ENCODE results near the gene SLC49A3.
"Not testable (repeated sequence)": the region's sequence is repeated elsewhere in the genome, so short reads cannot be mapped to it uniquely, and the experiment has no call there.

The SLC49A3 gene

GRCh38 chr4:680091-680490 is 8.9 kb downstream of the SLC49A3 start:
- no peak for DNase-seq

DNA sequence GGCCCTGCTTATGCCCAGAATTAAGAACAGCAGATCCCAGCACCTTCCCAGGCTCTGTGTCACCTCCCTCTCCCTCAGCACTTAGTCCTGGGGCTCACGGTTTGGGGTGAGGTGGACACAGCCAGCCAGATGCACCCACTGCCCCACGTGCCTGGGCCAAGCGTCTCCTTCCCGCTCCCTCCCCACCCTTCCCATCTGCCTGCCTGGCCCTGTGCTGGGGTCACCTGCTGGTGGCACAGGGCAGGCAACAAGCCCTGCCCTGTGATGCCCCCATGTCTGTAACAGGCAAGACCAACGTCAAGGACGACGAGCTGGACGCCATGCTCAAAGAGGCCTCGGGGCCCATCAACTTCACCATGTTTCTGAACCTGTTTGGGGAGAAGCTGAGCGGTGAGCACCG is 9.3 kb downstream of the SLC49A3 start:
- no peak for DNase-seq

DNA sequence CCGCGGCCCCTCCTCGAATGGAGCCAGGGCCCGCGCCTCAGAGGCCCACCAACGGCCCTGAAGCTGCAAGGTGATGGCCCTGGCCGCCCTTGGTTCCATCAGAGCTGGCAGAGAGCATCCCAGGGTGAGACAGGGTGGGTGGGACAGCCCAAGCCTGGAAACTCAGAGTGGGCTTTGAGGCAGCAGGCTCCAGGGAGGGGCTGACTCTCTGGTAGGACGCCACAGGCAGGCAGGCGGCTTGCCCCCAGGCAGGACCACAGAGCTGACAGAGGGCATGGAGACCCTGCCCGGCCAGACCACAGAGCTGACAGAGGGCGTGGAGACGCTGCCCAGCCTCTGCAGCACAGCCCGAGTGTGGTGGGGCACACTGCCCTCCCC is 9.9 kb downstream of the SLC49A3 start:
- DNase-seq = no peak

DNA sequence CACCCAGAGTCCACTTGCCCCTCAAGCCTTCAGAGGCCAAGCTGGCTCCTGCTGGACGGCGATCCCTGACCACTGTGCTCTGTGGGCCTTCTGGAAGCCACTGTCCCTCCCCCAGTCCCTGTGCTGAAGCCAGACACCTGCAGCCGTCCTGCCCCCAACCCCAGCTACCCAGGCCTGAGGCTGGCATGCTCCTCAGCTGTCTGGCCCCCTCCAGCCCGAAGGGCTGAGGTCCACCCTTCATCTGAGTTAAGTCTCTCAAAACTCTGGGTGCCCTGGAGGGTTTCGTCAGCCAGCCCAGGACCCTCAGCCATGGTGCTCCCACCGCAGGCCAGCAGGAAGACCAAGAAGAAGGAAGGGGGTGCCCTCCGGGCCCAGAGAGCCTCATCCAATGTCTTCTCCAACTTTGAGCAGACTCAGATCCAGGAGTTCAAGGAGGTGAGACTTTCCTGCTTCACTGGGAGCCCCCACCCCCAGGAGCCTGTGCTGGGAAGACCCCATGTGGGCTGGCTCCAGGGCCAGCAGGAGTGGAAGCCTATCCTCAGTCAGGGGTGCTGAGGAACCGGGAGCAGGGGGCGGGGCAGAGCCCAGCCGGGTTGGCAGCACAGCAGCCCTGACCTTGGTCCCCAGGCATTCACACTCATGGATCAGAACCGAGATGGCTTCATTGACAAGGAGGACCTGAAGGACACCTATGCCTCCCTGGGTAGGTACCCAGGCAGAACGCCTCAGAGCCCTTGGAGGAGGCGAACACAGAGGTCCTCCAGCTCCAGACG is 10.4 kb downstream of the SLC49A3 start:
- DNase-seq = no peak

DNA sequence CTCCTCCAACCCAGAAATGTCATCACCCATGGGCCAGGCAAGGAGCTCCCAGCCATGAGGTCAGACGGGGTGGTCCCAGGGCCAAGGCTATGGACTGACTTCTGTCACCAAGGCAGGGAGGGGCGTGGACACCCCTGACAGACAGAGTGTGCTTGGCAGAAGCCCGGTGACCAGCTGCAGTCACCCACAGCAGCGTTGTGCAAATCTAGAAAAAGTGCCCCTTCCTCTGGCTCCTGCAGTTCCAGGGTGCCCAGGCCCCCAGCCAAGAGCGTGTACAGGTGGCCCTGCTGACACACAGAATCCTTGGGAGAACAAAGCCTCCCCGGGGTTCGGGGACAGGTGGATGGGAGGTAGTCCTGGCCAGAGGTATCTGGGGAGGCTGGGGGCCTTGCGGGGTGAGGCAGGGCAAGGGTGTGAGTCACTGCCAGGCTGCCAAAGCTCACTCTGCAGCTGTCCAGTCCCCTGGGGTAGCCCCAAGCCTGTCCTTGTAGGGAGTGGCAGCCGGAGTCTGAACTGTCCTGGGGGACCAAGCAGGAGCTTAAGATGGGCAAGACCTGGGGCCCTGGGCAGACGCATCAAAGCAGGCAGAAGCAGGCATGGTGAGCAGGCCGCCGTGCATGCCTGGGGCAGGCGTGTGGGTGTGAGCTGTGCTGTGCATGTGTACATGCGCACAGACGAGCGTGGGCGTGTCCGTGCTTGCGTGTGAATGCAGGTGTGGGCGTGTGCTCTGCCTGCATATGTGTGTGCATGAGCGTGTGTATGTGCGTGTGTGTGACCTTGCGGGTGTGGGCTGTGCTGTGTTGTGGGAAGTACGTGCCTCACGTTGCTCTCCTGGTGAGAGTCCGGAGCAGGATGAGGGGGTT is 11.3 kb downstream of the SLC49A3 start:
- DNase-seq = peak in 1 of 2 donors; percentile 53

DNA sequence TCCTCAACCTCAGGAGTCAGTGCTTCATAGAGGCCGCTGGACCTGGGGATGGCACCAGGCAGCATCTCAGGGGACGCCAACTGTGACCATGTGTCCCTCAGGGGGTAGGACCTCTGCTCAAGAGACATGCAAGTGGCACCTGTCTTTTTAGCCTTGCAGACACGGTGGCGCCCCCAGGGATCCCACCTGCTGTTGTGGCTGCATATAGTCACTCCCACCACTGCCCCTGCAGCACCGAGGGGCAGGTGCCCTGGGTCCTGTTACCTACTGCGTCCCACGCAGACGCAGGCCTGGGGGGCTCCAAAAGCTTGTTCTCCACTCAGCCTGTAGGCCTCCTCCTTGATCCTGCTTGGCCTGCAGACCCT is 12.1 kb downstream of the SLC49A3 start:
- DNase-seq = no peak

DNA sequence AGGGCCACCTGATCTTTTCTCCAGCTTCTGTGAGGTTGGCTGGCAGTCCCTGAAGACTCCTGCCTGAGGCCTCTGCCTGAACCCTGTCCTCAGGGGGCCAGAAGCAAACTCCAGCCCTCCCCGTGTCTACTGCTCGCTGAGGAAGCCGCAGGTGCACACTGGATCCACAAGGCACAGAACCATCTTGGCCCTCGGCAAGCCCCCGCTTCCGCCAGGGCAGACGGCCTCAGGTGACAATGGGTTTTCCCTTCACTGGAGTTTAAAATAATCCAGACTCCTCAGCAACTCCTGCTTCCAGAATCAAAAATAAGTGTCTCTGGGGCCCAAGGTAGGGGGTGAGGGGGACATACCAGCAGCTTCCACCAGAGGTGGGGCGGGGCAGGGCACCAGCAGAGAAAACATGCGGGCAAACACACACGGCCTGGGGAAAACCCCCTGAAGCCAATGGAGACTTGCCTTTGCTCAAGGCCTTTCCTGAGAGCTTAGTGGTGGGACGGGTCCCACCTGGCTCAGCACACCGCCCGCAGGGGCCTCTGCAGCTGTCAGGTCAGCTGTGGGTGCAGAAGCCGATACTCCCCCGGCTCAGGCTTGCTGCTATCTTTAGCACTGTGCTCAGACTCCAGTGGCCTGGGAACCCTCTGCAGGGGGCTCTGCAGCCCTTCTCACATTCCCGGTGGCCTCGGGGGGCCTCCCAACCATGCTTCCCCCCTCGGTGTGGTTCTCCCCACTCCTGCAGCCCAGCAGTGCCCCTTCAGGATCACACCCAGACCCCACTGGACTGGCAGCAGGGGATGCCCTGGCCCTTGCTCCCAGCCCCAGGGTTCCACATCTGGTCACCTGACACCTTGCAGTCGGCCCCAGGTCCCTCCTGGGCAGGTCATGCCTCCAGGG is 12.7 kb downstream of the SLC49A3 start:
- no peak for DNase-seq

- no peak for DNase-seq
Measured at GRCh38 chr4:675036-675882, 13.7 kb downstream of the SLC49A3 start.

DNA sequence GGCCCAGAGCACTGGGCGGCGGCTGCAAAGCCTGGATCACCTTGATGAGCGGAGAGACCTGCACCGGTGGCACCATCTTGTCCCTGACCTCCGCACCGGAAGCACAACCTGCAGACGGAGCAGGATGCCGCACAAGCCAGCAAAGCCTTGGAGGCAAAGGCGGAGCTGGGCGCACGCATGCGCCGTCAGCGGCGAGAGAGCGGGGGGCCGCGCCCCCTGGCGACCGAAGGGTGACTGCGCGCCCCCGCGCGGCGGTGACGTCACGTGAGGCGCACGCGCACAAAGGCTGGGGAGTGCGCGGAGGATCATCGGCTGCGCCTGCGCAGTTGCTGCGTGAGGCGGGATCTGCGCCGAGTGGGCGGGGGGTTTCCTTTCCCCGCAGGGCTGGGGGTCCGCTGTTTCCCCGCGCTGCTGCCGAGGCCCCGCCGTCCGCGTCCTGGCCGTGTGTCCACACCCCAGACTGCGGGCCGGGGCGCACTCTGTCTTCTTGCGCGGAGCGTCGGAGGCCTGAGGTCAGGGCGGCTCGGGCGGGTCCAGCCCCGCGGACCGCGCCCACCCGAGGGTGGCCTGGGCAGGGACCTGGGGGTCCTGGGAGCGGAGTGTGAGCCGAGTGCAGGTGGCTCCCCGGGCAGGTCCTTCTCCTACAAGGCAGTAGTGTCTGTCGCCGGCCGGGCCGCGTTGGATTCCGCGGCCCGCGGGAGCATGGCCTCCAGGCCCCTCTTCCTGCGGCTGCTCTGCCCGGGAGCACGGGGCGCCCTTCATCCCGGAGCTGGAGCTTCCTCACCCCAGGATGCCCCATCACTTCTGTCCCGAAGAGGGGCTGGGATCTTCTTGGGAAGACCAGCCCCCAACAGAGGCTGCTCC is 14.5 kb downstream of the SLC49A3 start, which contains the start of the genes ATP5ME and MYL5:
TSS of gene ATP5ME (minus strand) at position 105 of the 864 bp plus-strand sequence. CDS start at position 76, 29 bp downstream.
TSS of gene MYL5 (plus strand) at position 371 of the 864 bp plus-strand sequence. CDS start 3,485 bp downstream, outside the sequence.
- DNase-seq = peak; percentile 96 to 97

DNA sequence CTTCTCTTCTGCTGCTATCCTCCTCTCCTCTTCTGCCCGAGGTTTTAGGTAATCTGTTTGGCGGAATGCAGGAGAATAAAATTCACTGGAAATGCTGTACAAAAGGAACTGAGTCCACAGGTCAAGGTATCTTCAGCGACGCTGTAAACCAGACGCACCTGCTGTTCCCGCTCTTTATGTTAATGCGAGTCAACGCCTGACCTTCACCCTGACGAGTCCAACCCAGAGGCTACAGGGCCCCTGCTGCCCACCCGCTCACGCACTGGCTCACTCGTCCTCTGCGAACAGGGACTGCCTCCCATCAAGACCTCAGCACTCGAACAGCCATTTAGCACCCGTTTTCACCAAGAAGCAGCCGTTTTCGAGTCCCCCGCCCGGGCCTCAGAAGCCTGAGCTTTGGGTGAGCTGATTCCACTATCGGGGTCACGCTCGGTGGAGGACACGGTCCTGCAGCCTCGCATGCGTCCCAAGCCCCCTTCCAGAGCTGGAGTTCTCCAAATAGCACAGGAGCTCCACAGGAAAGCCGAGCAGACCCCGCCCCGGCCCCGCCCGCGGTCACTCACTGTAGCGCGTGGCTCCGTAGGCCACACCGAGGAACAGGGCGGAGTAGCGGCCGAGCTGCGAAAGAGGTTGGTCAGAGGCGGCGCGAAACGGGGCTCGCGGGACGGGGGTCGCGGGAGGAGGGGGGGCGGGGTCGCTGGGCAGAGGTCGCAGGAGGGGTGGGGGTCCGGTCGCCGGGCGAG is 15.4 kb downstream of the SLC49A3 start:
- DNase-seq = peak in 1 of 2 donors; percentile 38

GRCh38 chr4:671769-672168 is 17.2 kb downstream of the SLC49A3 start:
- no peak for DNase-seq

DNA sequence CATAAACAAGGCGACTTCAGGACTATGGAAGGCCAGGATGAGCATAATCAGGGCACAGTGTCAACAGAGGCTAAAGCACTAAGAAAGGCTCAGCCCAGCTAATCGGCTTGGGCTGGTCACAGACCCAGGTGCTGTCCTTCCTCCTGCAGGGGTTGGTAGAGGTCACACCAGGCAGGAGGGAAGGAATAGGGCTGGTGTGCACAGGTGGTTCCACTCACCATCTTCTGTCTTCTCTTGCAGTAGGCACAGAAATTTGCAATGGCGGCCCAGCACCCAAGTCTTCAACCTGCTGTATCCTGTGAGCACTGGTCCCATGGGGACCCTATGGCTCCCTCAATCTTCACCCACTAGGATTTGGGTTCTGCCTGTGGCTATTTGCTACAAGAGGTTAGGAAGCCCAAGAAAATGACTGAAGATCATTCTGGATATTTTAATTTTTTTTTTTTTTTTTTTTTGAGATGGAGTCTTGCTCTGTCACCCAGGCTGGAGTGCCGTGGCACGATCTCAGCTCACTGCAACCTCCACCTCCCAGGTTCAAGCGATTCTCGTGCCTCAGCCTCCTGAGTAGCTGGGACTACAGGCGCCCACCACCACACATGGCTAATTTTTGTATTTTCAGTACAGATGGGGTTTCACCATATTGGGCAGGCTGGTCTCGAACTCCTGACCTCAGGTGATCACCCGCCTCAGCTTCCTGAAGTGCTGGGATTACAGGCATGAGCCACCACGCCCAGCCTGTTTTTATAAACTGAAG is 19.0 kb downstream of the SLC49A3 start:
- DNase-seq = not testable (repeated sequence)

- not testable (repeated sequence) for DNase-seq
Measured at GRCh38 chr4:668219-668618, 20.7 kb downstream of the SLC49A3 start.

- no peak for DNase-seq
Measured at GRCh38 chr4:667545-667925, 21.4 kb downstream of the SLC49A3 start.

- no peak for DNase-seq
Measured at GRCh38 chr4:666822-667544, 22.0 kb downstream of the SLC49A3 start.

DNA sequence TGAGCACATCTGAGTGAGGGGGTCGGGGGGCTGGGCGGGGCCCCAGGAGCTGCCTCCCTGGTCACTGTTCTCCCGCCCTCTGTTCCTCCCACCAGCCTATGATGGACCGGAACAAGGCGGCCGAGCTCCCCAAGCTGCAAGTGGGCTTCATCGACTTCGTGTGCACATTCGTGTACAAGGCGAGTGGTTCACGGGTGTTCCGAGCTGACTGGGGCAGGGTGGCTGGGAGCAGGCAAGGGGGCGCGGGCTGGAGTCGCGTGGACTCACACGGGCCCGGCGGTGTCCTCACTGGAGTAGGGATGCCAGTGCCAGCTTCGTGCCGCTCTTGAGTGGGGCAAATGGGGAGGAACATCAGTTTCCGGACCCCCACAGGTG is 22.5 kb downstream of the SLC49A3 start:
- no peak for DNase-seq

- no peak for DNase-seq
Measured at GRCh38 chr4:665751-666435, 23.1 kb downstream of the SLC49A3 start.

DNA sequence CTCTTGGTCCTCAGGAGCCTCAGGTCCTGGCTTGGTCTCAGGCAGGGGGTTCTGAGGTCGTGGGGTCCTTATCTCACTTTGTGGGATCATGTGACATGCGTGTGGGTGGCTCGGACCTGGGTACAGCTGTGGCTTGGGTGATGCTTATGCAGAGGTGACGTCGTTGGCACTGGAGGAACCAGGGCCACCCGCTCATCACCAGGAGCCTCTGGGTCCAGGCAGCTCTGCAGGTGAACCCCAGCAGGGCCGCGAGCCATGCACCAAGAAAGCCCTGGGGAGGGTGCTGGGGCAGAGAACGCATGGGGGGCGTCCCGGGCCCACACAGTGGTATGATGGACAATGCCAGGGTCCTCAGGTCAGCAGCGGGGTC is 23.6 kb downstream of the SLC49A3 start:
- no peak for DNase-seq
